ENCODE measurements around the gene USP25.

The USP25 gene

GRCh38 chr21:15870819-15871218 lies 141.0 kb downstream of the USP25 start:
- DNase-seq: no peak

DNA sequence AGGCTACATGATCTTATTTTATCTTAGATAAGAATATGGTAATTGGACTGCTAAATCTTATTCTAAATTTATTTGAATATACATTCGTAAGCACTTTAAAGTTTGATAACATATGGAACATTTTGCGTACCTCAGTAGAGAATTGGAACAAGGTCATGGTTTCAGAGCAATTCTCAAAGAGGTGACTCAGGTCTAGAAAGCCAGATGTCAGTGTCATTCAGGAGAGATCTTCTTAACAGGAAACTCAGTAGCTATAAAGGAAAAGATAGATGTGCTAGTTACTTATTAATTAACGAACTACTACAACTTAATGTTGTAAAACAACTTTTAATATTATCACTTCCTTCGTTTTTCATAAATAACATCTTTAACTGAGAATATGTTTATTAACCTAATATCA lies 142.5 kb downstream of the USP25 start:
- DNase-seq: no peak

DNA sequence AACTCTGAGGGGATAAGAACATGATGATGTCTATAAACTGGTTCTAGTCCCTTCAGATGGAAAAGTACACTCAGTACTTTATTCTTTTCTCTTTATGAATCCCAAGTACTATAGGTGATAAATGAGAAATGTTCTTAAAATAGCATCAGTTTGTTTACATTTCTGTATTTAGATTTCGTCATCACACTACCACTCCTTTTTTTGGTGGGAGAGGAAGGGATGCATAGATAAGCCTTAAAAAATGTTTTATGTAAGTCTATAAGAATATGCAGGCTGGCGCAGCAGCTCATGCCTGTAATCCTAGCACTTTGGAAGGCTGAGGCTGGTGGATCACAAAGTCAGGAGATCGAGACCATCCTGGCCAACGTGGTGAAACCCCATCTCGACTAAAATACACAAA lies 144.8 kb downstream of the USP25 start:
- no peak for DNase-seq

DNA sequence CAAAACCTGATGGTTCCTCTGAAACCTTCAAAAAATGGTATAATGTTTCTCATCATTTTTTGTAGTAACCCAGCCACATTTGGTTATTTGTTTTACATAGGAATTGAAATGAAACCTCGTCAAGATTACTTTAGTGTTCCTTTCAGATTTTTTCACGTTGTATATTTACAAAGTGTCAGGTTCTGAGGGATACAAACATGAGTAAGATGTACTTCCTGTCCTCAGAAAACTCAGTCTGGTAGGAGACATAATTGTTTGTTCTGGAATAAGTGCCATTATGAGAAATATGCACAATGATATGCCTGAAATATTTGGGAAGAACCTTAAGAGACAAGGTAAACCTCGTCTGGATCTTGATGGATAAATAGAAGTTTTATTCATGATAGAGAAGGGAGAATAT lies 145.5 kb downstream of the USP25 start:
- DNase-seq: no peak

GRCh38 chr21:15893902-15894301 lies 164.1 kb downstream of the USP25 start:
- no peak for DNase-seq

GRCh38 chr21:15894596-15894995 lies 164.8 kb downstream of the USP25 start:
- no peak for DNase-seq

DNA sequence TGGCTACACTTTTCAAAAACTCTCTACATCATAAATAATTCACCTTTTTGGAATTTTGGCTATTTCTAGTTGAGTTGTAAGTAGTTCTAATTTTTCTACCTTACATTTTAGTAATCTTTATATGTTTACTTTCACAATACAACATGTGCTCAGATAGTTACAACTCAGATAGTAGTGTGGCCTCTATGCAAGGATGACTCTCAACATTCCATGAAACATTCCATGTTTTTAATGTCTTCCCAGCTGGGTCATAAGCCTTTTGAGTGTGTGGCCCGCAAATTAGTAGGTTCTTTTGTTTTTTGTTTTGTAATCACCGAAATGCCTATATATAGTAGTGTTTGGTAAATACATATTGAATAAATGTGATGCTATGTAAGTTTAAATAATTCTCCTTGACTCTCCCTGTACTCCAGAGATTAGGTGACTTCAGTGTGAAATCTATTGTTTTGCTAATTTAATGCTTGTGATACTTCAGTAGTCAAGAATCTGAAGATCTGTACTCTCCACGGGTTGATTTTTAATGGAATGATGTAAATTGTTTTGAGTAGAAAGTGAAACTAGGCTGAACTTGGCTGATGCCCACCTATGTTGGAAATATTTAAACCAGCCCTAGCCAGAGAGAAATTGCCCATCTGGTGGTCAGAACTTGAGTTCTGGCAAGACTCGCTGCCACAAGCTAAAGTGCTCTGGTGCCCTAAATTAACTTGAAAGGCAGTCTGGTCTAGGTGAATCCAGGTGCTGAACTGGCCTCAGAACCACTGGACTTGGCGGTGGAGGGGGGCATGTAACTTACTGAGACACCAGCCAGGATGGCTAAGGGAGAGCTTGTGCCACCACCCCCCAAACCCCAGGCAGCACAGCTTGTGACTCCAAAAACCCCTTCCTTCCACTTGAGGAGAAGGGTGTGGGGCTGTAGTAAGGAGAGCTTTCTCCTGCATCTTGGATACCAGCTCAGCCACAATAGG lies 165.6 kb downstream of the USP25 start:
- no peak for DNase-seq

- DNase-seq: no peak
These were observed 166.7 kb downstream of the USP25 start for GRCh38 chr21:15896501-15896900.

DNA sequence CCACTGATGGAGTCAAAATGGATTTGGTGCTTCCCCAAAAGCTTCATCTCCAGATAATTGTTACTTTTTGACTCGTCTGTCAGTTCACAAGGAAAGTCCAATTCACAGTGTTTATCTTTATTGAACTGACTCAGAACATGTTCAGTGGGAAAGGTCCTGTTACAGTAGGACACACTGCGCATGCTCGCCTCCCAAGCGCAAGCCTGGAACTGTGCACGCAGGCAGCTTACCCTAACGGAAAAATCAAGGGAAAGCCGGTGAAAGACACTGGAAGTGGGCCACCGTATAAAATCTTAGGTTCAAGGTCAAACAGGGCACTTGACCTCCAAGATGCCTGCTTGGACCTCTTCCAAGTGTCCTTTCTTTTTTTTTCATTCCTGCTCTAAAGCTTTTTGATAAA lies 174.6 kb downstream of the USP25 start:
- DNase-seq: no peak

- no peak for DNase-seq
These were observed 178.4 kb downstream of the USP25 start for GRCh38 chr21:15908187-15908586.

- DNase-seq: no peak
These were observed 198.4 kb downstream of the USP25 start for GRCh38 chr21:15928196-15928595.

DNA sequence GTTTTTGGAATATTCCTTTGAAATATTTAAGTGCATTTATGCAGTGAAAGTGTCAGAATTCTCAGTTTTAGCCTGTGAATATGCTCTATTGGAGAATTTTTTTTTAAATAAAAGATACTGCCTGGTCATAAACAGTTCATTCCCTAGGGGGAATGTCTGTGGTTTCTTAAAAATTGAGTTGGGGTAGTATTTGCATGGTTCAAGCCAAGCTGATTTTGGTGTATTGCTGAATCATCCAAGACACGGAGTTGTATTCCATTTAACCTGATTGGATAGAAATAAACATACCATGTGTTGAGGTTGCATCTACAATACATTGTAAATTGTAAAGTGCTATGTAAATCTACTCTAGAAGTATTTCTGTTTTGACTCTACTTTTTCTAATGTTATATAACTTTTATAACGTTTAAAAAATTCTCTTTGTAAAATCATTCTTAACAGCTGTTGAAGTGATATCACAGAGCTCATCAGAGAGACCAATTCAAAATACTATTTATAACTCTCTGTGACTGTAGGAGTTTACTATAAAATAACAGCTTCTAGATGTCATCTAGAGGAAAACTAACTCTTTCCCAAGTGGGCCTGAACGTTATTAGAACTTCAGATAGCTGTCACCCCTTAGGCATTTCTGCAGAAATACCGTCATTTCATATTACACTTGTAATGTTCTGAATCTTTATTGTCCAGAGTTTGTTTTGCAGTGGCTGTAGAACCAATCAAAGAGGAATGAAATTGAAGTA lies 199.1 kb downstream of the USP25 start:
- no peak for DNase-seq

GRCh38 chr21:15929536-15929935 lies 199.8 kb downstream of the USP25 start:
- DNase-seq: no peak

Measured in MV-4-11 (cell line).